ENCODE results near the gene HOXA2. TPM values are rescaled to one million over a fixed set of nuclear protein-coding genes. Genes with fewer than 3 reads are reported as not detected.

Gene HOXA2
- total RNA-seq, 1 donor from 2014 or later, result 0.11 TPM

GRCh38 chr7:27115221-27116026, 12.9 kb upstream of the HOXA2 start:
- no peak for ATAC-seq (ENCODE audit: poor library complexity)
- no peak for DNase-seq
- intact Hi-C loops (cut with DNase I), result no loop called here

- intact Hi-C loops (cut with DNase I), result no loop called here
Measured at GRCh38 chr7:27114881-27115220, 12.4 kb upstream of the HOXA2 start.

GRCh38 chr7:27113991-27114769, 11.7 kb upstream of the HOXA2 start:
- intact Hi-C loops (cut with DNase I), result no loop called here
- no peak for DNase-seq
- ATAC-seq (ENCODE audit: poor library complexity), result no peak

More at GRCh38 chr7:27114881-27115220, 12.4 kb upstream of the HOXA2 start:
- no peak for DNase-seq
- no peak for ATAC-seq (ENCODE audit: poor library complexity)

DNA sequence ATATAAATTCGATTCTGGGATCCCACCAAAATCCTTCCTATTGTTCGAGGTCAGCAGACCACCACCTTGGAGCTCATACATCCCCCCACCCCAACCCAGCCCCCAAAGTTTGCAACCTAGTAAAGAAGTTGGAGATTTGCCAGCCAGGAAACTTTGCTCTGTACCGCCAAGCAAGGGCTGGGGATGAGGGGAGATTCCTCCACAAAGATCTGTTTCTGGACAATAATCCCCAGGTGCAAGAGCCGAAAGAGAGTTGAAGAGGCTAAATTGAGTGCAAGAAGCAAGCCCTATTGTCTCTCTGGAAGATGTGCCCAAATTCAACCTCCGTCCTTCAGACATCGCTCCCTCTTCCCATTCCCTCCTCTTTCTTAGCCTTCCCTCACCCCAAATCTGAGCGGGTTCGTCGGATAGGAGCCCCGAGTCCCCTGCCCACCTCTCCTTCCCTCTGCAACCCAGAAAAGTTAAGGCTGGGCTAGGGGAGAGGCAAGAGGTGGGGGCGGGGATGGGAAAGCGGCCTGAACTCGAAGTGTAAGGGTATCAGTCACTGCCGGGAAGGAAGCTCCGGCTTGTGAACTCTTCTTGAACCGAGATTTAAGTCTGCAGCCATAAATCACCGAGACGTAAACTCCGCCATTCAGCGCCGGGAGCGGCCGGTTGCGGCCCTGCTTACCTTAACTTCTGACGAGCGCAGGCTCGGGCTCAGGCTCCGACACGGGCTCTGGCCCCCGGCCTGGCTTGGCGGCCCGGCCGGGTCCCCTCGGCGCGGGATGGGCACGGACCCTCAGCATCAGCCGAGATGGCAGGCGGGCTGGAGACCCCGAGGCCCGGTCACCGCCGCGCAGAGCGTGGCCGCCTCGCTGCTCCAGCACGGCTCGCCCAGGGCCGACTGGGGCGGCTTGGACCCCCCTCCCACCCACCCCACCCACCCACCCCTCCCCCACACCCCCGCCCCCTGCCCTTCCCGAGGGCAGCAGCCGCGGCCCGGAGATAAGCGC, 10.8 kb upstream of the HOXA2 start:
- peak; percentile 18 for ATAC-seq (ENCODE audit: poor library complexity)
- intact Hi-C loops (cut with DNase I), result no loop called here
- no peak for DNase-seq

DNA sequence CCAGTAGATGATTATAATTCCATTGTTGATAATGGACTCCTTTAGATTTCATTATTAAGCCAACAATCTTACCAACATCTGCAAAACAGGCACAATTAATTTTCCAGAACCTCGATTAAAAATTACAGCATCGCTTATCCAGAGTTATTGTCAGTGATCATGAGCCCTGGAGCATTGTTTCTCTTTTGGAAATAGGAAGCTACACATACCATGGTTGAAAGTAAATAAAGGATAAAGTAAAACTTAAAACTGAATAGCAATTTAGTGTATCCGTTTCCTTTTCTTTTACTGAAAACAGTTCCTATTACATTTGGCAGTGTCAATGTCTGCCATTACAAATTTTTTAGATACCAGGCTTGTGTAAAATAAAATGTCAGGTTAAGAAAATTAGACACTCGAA, 9.9 kb upstream of the HOXA2 start:
- DNase-seq (no peak), ATAC-seq (ENCODE audit: poor library complexity) (no peak)
- intact Hi-C loops (cut with DNase I), result no loop called here

- no peak for DNase-seq
- ATAC-seq (ENCODE audit: poor library complexity), result no peak
- intact Hi-C loops (cut with DNase I), result no loop called here
Measured at GRCh38 chr7:27111751-27112277, 9.3 kb upstream of the HOXA2 start.

DNA sequence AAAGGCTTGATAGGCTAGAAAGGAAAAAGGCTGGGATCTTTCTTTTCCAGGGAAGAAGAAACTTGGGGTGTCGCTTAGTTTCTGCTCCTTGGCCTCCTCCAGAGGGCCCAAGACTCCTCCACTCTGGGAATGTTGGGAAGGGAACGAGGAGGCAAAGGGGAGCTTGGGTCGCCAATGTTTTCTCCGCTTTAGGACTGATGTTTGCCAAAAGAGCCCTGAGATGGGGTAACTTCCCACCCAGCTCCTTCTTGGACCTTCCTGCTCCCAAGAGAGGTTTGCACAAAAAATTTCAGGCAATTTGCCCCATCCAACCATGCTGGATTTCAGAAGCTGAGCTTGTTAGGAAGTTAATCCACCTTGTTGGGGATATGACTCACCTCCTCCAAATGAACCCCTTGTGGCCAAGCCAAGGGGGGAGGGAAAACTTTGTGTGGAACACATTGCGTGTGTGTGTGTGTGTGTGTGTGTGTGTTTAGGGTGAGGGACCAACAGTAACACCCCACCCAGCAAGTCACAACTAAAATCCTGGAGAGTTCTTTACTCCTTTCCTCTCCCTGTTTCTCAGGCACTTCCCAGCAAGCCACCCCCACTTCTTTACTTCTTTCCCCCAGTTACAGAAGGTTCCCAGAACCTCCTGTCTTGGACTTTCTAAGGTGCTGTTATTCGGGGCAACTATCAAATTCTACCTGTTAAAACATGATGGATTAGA, 8.7 kb upstream of the HOXA2 start:
- ATAC-seq (ENCODE audit: poor library complexity) (no peak), DNase-seq (no peak)
- intact Hi-C loops (cut with DNase I), result no loop called here

GRCh38 chr7:27110186-27111031, 7.9 kb upstream of the HOXA2 start:
- intact Hi-C loops (cut with DNase I), result no loop called here
- ATAC-seq (ENCODE audit: poor library complexity) (no peak), DNase-seq (no peak)

DNA sequence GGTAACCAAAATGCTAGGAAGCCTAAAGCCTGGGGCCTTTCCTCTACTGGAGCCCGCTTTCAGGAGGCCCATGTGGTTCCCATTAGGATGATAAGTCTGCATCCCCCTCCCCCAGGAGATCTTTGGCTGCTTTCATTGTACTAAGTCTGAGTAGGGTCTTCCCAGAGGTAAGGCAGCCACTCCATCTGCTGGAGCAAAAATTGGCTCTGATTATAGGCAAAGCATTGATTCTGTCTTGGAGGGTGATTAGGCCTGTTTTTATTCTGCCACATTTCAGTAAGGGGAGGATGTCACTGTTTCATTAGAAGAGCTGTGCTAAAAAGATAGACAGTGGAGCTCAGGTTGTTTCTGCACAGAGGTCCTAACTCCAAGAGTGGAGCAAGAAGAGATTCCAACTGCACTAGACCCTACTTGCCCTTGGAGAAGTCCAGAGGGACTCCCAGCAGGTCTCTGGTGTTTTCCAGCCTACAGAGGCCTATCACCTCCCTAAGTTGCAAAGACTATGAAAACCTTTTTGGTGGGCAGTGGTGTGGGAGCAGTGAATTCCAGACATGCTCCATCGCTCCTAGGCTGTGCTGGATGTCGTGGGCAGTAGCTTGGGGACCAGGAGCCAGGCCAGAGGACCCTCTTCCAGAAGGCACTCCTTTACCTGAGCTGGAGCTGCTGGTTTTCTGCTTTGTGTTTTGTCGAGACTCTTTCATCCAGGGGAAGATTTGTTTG, 7.1 kb upstream of the HOXA2 start:
- DNase-seq (no peak), ATAC-seq (ENCODE audit: poor library complexity) (no peak)
- intact Hi-C loops (cut with DNase I), result no loop called here

DNA sequence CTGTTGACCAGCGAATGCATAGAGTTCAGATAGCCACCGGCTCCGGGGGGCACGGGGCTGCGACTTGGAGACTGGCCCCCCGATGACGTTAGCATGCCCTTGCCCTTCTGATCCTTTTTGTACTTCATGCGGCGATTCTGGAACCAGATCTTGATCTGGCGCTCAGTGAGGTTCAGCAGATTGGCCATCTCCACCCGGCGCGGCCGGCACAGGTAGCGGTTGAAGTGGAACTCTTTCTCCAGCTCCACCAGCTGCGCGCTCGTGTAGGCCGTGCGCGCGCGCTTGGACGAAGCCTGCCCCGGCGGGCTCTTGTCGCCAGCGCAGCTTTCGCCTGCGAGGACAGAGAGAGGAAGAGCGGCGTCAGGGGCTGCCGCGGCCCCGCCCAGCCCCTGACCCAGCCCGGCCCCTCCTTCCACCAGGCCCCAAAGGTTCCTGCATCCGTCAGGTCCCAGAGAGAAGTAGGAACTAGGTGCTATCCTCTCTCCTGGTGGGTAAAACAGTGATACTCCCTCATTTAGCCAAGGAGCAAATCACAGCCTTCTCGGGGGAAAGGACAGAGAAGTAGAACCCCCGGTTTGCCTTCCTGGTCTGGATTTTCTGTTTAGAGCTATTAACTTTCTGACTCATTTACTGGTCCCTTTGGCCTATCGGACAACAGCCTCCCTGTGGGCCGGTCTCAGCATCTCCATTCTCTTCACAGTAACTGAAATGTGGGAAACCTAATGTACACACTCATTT, 6.1 kb upstream of the HOXA2 start:
- no peak for DNase-seq
- intact Hi-C loops (cut with DNase I), result no loop called here
- ATAC-seq (ENCODE audit: poor library complexity), result peak; percentile 57

GRCh38 chr7:27107391-27108381, 5.2 kb upstream of the HOXA2 start:
- intact Hi-C loops (cut with DNase I), result no loop called here
- ATAC-seq (ENCODE audit: poor library complexity) (no peak), DNase-seq (no peak)

GRCh38 chr7:27106901-27107240, 4.4 kb upstream of the HOXA2 start:
- intact Hi-C loops (cut with DNase I), result no loop called here
- no peak for ATAC-seq (ENCODE audit: poor library complexity)
- DNase-seq, result no peak

- no peak for DNase-seq
- intact Hi-C loops (cut with DNase I), result no loop called here
- ATAC-seq (ENCODE audit: poor library complexity), result no peak
Measured at GRCh38 chr7:27106181-27106900, 3.9 kb upstream of the HOXA2 start.

- no peak for ATAC-seq (ENCODE audit: poor library complexity)
- no peak for DNase-seq
- intact Hi-C loops (cut with DNase I), result no loop called here
Measured at GRCh38 chr7:27105301-27106031, 3.0 kb upstream of the HOXA2 start.

All from Right ventricle myocardium superior (tissue), 1 donor.